CD4-positive, alpha-beta T cell treated with Interleukin-17A for 1 hour (primary cell): ENCODE measurements around the gene MAP4K5.
"Not testable (repeated sequence)": the region's sequence is repeated elsewhere in the genome, so short reads cannot be mapped to it uniquely, and the experiment has no call there.

Experiments used
- DNase-seq: peaks from one replicate; pipeline ENCODE4 v3.0.0-alpha.2; 2020

Gene MAP4K5

DNA sequence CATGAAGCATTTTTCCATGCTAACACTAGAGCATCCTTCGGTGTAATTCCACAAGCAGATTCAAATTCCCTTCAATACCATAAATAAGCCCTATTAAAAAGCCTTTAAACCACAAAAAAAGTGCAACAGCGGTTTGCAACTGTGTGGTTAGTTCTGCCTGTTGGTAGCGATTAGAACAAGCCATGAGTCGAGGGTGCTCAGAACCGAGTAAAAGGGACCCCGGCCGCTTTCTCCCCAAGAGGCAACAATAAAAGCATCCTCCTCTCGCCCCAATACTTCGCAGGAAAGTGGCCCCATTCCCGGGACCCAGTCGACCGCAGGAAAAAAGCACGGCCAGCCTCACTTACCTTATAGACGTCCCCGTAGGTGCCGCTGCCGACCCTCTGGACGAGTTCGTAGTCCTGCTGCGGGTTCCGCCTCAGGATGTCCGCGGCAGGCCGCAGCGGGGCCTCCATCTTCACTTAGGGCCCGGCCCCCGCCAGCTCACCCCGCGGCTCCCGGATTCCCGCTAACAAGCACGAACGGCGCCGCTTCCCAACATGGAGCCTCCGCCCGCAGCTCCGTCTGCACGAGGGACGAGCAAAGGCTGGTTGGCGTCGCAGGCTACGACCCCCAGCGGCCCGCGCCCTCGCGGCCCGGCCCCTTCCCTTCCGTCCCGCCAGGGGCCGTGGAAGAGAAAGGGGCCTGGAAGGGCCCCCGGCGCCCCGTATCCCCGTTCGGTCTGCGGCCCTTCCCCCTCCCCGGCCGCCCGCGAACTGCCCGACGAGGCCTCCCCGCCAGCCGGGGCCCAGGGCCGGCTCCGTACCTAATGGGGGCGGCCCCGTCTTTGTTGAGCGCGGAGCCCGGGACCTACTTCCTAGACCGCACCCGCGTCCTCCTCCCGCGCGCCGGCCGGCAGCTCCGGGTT lies 521 bp downstream of the MAP4K5 start:
- peak; percentile 31 for DNase-seq

DNA sequence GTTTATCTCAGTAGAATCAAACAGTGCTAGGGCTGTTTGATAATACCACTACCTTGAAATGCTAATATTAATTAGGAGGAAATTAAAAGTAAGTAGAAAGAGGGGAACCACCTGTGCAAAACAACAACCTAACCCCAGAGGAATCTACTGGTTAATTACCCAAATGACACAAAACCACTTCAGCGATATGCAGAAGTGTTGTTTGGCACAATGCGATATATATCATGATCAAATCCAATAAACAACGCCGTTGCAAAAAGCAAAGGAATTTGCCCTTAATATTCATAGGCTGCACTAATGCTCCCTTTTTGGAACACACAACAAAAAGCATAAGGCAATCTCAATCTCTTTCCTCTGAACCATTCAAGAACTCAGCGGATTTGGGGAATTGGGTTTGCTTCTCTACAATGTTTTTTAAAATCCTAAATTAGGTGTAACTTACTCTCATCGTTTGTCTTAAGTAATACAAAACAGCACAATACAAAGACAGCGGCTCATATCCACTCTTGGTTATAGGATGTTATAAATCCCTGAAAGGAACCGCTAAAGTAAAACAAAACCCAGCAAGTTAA lies 1.5 kb downstream of the MAP4K5 start:
- DNase-seq = no peak

DNA sequence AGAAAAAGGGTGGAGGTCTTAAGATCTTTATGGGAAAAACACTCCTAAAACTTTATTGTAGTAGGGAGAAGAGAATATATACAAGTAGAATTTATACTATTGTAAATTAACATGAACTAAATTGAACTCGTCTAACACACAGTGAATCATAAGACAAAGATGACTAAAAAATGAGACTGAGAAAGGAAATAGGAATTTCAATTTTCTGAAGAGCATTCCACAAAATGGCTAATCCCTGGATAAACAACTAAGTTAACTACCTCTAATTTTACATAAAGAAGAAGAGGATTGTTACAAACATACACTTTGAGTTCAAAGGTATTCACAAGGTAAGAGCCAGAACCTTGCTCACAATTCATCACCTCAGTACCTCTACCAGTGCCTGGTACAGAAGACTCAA lies 2.0 kb downstream of the MAP4K5 start:
- DNase-seq = no peak

DNA sequence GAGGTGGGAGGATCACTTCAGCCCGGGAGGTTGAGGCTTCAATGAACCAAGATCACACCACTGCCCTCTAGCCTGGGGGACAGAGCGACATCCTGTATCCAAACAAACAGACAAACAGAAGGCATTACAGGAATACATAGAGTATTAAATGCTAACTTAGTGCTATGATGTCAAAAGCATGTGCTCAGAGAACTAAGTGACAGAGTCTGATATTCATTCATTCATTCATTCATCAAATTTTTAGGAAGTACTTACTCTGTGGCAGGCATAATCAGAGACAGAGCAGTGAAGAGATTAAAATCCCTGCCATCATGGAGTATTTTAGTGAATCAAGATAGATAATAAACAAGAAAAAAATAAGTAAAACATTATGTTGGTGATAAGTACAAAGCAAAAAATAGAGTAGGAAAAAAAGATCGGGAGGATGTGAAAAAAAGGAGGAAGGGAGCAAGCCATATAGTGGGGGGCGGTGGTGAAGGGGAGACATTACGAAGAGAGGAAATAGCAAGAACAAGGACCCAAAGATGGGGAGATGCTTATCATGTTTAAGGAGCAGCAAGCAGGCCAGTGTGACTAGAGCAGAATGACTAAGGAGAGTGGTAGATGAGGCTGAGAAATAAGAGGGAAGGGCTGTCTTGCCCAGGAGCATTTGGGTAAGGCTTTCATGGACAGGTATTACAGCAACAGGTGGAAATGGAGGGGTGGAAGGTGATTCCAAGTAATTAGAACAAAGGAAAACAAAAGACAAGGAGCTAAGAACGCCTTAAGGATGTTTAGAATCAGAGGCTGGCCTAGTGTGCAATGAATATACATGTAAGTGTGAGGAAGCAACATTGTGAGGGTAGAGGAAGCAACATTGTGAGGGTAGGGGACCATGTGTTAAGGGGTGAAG lies 2.8 kb downstream of the MAP4K5 start:
- no peak for DNase-seq

DNA sequence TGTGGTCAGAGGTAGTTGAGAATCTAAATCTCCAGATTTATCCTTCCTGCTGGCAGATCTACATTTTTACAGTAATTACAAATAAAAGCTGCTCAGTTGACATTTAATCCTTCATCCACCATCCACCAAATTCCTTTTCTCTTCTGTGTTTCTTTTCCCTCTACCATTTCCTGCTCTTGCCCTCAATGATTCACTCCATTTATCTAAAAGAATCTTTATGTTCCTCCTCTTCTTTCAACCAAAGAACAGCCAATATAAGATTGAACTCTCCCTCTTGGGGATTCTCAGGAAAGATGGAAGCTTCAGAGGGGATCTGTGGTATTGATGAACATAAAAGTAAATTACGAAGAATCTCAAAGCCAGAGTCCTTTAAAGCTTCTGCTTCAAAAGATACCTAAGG lies 4.4 kb downstream of the MAP4K5 start:
- DNase-seq = no peak

DNA sequence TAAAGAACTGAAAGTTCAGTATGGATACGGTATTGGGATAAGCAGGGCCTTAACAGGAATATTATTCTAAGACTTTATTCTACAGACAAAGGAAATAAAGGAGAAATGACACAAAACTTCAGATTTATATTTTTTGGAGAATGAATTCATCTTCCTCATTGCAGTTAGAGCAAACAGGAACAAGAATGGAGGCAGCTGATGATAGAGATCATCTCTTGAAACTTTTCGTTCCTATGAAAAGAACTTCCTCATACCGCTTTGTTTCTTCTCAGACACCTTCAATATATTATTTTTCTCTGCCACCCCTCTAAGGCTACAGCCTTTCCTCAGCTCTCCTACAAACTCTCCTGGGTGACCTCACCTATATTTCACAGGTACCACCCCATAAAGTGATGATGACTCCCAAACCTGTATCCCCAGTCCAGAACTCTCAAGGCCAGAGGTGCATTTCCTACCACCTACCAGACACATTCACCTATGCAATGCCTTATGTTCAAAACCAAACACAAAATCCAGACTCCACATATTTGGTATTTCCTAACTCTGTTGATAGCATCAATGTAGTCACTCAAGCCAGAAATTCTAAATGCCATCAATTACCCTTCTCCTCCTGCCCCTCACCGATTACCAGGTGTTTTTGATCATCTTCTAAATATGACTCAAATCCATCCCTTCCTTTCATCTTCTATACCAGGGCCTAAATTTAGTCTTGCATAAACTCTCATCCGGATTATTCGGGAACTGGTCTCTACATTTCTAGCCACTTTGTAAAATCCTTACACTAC lies 7.4 kb downstream of the MAP4K5 start:
- no peak for DNase-seq

DNA sequence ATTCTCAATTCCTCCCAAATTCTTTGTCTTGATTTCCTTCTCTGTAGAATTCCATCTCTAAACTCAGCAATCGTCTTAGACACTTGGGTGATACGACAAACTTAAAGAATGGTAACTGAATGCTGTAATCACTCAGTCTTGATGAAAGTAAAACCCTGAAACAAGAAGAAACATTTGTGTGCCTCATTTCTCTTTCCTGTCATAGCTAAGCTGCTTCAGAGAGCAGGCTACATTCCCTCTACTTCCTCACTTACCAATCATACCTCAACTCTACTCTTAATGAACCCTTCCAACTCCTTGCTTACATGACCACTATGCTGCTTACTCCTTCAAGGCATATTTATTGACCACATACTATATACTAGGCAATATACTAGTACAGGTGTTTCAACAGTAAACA lies 8.3 kb downstream of the MAP4K5 start:
- DNase-seq = no peak

DNA sequence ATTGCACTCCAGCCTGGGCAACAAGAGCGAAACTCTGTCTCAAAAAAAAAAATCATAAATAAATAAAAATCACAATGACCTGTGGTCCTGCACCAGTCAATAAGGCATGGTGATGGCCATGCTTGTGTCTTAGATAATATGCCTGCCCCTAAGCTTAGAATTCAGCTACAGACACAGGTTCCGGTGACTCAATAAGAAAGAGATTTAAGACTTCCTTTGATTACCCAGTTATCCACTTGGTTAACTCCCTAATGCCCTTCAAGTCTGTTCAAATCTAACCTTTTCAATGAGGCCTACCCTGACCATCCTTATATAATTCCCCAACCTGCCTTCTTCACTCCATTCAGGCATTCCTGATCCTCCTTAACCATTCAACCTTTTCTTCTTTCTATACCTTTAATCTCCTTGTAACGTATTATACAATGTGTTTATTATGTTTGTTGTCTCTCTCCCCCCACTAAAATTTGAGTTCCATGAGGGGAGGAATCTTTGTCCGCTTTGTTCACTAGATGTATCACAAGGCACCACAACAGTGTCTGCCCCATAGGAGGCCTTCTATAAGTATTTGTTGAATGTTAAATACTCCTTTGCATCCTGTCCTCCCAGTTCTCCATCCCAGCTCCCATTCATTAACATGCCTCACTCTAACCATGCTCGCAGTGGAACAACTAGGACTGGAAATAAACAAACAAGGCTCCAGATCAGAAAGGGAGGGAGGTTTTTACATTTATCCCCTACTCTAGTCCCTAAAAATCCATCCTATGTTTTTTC lies 8.9 kb downstream of the MAP4K5 start:
- no peak for DNase-seq

DNA sequence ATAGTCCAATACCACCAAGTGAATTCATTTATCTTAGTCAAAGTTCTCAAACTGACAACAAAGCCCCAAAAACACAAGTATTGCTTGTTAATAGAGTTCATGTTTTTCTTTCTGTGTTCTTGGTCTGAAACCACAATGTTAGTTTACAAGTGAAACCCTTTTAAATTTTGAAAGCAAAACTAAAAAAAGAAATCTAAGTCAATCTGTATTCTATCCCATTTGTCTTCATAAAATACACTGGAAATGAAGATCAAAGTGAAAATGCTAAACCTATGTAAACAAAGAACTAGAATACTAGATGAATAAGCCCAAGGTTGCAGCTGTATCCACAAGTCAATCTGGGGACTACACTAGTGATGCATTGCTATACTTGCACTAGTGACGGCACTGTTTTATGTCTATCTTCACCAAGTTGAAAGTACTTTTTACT lies 10.4 kb downstream of the MAP4K5 start:
- peak; percentile 25 for DNase-seq

DNA sequence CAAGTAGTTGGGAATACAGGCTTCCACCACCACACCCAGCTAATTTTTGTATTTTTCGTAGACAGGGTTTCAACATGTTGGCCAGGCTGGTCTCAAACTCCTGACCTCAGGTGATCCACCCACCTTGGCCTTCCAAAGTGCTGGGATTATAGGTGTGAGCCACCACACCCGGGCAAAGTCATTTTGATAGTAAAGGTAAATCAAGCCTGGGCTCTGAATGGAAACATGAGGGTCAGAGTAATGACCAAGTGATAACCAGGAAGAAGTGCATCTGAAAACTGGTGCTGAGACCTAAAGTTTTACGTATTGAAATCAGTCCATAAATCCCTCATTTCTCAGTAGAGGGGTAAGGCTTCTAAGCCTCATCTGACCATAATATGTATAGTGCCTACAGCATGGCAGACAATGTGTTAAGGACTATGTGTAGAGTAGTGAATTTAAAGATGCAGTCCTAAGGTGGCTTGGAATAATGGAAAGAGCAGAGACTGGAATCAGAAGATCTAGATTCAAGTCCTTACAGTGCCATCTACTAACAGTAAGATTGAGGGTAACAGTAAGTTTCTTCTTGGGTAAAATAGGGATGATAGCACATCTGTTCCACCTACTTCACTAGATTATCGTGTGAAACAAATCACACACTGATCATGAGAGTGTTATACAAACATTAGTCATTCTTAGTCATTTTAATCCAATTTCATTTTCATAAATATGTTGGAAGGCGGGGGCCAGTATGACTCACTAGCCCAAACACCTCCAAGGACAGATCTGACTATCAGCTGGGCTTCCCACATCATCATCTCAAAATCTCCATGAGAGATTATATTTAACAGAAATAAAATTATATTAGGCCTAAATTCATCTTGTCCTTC lies 11.2 kb downstream of the MAP4K5 start:
- peak; percentile 53 for DNase-seq

DNA sequence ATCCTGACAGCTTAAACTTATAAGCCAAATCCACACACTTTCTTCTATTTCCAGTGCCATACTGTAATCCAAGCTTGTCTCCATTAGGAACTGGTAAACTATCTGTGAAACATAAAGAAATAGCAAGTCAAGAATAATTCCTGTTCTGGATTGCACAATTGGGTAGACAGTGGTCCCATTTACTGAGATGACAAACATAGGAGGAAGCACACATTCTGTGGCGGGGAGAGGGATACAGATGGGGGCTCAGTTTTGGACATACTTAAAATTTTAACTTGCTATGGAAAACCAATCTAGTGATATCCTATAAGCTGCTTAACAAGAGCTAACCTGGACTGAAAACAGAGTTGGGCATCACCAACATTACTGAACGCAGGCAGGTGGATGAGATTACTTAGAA lies 16.3 kb downstream of the MAP4K5 start:
- DNase-seq = no peak

DNA sequence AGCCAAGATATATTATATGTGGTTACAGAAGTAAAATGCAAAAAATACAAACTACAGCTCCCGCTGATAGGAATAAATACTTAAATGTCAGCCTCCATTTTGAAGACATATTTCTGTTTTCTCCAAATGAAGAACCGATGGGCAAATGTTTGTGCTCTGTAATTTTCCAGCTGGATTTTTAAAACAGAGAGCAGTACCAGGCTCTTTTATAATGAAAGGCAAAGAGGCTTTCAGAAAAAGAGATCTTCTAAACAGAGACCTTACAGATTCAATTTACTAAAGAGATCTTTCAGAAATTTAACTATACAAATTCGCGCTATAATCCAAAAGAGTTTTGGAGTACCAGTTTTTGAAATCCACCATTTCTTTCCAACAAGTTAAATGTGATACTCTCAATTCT lies 19.9 kb downstream of the MAP4K5 start:
- DNase-seq = no peak

DNA sequence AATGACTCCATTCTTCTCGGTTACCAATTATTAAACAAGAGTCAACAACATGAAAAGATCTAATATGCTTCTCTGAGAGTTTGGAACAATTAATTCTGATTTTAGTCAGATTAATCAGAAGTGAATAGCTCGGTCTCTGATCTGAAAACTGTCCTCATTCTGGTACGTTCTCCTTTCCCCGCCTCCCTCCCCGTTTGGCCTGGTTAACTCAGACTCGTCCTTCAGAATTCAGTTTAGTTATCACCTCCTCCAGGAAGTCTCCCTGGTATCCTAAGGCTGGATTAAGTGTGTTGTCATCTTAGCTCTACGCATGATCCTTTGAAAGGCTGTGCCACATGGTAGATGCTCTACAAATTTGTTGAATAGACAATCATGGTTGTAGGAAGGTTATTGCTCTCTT lies 22.2 kb downstream of the MAP4K5 start:
- DNase-seq = no peak

DNA sequence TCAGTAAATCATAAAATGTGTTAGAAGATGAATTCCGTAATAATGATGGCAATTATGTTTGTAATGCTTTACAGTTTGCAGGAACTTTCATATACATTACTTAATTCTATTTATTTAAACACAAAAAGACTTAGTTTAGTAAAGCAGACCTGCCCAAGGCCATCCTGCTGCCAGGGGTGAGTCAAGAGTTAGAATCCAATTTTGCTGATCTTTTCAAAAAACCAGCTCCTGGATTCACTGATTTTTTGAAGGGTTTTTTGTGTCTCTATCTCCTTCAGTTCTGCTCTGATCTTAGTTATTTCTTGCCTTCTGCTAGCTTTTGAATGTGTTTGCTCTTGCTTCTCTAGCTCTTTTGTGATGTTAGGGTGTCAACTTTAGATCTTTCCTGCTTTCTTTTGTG lies 25.3 kb downstream of the MAP4K5 start:
- not testable (repeated sequence) for DNase-seq

DNA sequence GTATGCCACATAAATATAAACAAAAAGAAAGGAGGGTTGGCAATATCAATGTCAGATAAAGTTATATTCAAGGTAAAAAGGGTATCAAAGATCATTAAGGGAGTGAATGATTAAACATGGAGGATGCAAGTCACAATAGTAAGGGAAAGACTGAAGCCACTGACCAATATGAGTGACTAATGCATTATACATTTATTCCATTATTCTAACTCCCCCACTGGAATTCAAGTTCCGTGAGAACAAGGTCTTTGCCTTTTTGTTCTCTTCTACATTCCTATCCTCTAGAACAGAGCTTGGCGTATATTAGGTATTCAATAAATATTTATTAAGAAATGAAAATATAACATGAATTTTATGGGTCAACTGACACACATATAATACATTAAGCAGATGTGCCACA lies 30.7 kb downstream of the MAP4K5 start:
- no peak for DNase-seq

DNA sequence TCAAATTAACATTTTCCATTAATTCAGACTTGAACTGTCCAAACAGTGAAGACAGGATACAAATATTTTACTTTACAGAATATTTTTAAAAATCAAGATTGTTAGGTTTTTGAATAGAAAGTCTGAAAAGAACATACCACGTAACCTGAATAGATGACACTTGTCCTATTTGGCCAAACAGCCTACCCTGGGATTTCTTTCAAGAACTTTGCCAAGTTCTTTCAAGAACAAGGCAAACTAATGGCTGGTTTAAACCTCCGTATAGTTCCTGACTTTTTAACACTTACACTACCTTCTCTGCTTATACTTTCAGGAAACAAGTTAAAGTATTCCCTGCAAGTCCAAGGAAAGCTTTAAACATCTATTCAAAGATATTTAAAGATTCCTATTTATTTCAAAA lies 35.0 kb downstream of the MAP4K5 start:
- no peak for DNase-seq

DNA sequence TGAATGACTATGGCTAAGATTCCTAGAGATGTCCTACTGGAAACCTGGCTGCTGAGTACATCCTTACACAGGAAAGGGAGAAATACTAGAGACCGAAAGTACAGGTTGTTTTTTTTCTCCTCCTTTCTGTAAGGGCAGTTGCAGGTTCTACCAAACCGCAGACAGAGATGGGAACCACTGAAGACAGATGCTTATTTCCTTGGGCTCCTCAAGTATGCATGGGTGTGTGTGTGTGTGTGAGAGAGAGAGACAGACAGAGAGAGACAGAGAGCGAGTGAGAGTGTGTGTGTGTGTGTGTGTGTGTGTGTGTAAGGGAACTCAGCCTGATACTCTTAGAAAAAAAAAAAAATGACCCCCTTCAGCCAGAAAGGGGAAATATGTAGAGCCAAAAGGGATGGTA lies 42.5 kb downstream of the MAP4K5 start:
- no peak for DNase-seq

DNA sequence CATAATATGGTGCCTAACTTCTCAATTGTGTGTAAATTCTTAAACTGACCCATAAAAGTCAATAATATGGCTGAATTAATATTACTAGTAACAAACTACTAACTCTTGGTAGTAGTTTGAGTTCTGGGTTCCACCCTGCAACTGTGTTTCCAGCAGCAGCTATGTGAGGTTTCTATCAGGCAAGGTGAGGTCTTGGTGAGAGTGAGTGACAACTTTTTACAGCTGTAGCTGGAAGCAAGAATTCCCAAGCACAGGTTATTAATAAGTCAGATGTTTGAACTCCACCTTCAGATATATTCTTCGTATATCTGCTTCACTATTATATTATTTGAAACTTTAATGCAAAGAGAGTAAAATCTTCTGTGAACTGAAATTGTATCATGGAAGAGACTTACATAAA lies 43.8 kb downstream of the MAP4K5 start:
- DNase-seq = no peak

DNA sequence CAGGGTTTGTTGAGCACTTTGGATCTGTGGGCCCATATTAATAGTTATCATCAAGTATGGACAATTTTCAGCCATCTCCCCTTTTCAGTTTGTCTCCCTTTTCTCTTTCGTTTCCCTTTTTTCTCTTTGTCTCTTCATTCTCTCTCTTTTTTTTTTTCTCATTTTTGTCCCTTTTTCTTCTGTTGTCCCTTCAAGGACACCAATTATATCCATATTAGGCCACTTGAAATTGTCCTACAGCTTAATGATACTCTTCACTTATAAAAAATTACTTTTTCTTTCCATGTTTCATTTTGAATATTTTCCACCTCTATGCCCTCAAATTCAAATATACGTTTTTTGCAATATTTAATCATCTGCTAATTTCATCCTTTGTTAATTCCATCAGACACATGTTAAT lies 53.3 kb downstream of the MAP4K5 start:
- no peak for DNase-seq

DNA sequence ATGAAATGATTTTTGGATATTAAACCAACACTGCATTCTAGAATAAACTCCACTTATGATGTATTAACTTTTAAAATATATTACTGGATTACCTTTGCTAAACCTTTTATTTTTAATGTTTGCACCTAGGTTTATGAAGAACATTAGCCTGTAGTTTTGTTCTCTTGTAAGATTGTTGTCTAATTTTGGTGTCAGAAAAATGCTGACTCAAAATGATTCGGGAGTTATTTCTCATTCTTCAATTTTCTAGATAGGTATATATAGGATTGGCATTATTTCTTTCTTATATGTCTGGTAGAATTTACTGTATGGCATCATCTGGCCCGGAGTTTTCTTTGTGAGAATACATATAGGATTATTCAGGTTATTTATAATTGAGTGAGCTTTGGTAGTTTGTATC lies 54.6 kb downstream of the MAP4K5 start:
- DNase-seq = no peak

DNA sequence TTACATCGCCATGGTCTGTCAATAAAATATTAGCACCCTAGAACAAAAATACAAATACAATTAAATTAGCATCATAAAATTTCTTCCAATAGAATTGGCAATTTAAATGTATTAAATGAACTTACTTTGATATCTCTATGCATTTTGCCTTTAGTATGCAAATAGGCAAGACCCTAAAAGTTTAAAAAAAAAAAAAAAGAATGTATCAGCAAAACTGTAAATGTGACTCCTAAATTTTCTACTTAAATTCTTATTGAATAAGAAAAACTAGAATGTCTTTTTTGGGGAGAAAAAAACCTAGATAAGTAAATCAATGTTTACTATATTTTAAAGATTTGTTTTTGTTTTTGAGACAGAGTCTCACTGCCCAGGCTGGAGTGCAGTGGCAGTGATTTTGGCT lies 56.2 kb downstream of the MAP4K5 start:
- DNase-seq = no peak
